ENCODE data around the gene DLG1.

- TF ChIP-seq CTCF (conservative IDR thresholded peaks at IDR 0.05 in 1 of 2, IDR thresholded peaks at IDR 0.05 in 1 of 2; ENCODE audit: low read depth in 1 of 2, low read length in 2 of 2) (no peak), EZH2 (IDR thresholded peaks at IDR 0.05; ENCODE audit: low read length, missing control alignments) (no peak)
Observed at GRCh38 chr3:197104738-197105137, 193.7 kb downstream of the DLG1 start.

Measured in fibroblast of lung (primary cell).